ENCODE data around the gene KRT85.
A peak's percentile ranks its signal among the peaks of the same experiment; 100 is the strongest.
"Not testable (repeated sequence)": the region's sequence is repeated elsewhere in the genome, so short reads cannot be mapped to it uniquely, and the experiment has no call there.

The KRT85 gene

GRCh38 chr12:52366738-52367485 is at the start of gene KRT85:
KRT85 (minus strand) TSS chr12:52367481; CDS start chr12:52367405, 76 bp downstream.
- DNase-seq: no peak

DNA sequence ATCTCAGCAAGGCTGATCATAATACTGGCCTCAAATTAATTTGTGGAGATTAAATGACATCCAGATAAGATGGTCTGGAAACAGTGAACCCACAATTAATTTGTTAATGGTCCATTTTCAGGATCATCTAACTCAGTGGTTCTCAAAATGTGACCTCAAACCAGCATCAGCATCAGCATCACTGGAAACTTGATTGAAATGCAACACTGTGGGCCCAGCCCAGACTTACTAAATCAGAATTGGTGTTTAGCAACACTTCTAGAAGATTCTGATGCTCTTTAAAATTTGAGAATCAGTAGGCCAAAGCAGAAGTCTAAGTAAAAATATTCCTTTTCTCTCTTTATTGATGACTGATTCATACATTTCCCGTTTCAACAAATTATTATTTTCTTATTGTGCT is 49.5 kb upstream of the KRT85 start:
- DNase-seq: no peak

DNA sequence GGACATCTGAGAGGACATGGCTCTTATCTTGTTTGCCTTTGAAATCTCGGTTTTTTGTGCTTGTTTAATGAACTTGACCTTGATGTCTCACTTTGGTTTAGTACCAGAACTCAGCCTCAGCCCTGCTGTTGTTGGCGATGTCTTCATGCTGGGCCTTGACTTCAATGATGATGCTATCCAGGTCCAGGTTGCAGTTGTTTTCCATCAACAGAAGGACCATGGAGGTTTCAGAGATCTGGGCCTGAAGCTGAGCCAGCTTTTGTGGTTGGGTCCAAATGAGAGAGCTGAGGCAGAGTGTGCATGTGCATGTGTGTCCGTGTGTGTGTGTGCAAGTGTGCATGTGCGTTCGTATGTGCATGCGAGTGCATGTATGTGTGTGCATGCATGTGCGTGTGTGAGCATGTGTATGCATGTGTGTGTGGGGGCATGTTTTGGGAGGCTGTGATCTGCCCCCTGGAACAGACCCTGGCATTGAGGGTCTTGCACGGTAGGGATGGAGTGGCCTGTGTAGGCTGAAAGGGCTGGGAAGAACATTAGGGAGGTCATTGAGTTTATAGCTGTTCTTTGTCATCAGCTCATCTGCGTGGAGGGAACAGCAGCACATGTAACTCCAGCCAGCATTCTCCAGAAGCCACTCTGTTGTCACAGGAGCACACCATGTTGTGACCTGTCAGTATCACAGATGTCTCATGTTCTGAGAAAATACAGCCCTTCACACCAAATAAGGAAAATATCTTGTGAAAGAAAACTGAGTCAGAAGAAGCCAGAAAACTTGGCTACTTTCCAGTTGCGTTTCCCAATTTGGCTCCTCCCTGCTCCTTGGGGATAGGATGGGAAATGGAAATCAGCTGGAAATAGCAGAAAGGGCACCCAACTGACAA is 48.8 kb upstream of the KRT85 start:
- no peak for DNase-seq

DNA sequence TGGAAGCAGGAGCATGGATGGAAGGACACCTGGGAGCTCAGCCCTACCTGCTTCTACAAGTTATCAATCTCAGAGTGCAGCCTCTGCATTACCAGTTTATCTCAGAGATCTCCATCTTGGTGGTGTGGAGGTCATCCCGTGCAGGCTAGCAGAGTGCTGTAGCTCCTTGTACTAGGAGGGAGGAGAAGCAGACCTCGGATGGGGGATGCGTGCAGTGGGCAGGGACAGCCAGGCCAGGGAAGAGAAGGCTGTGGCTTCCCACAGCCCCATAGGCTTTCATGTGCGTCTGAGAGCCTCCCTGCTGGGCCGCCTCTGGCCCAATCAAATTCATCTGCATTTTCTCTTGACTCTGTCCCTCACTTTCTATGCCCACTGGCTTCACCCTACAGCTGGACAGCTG is 47.7 kb upstream of the KRT85 start:
- DNase-seq: no peak

- no peak for DNase-seq
Observed at GRCh38 chr12:52413782-52414345, 46.6 kb upstream of the KRT85 start.

- no peak for DNase-seq
Observed at GRCh38 chr12:52413202-52413601, 45.9 kb upstream of the KRT85 start.

GRCh38 chr12:52411815-52412214 is 44.5 kb upstream of the KRT85 start:
- no peak for DNase-seq

DNA sequence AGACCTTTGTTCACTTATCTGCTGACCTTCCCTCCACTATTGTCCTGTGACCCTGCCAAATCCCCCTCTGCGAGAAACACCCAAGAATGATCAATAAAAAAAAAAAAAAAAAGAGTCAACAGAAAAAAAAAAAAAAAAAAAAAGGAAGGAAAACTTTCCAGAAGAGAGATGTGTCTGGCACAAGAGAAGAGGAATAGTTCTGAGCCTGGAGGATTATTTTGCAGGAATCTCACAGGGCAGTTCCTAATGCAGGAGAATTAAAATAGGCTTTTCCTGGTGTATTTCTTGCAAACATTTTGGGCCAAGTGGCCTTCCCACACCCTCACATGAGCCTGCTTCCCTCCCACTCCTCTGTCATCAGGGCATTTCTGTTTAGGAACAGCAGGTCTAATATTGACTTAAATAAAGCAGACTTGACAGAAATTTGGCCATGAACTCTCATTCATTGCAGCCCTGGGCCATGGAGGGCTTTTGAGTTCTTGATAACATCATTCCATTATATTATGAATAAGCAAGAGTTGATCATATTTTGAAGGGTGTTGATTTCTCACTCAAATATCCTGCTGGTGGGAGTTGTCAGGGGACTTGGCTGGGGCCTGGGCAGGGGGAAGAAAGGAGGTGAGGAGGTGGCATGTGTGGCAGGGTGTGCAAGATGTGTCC is 43.4 kb upstream of the KRT85 start:
- DNase-seq: not testable (repeated sequence)

GRCh38 chr12:52407918-52408317 is 40.6 kb upstream of the KRT85 start:
- DNase-seq: no peak

- DNase-seq: no peak
Observed at GRCh38 chr12:52405922-52406385, 38.7 kb upstream of the KRT85 start, which contains the start of gene KRT82. KRT82 (minus strand) TSS chr12:52406335; CDS start chr12:52406277, 58 bp downstream.

GRCh38 chr12:52404951-52405350 is 37.7 kb upstream of the KRT85 start:
- DNase-seq: no peak

GRCh38 chr12:52403561-52403960 is 36.3 kb upstream of the KRT85 start:
- DNase-seq: no peak

GRCh38 chr12:52402873-52403540 is 35.7 kb upstream of the KRT85 start:
- DNase-seq: no peak

- DNase-seq: no peak
Observed at GRCh38 chr12:52402377-52402776, 35.1 kb upstream of the KRT85 start.

DNA sequence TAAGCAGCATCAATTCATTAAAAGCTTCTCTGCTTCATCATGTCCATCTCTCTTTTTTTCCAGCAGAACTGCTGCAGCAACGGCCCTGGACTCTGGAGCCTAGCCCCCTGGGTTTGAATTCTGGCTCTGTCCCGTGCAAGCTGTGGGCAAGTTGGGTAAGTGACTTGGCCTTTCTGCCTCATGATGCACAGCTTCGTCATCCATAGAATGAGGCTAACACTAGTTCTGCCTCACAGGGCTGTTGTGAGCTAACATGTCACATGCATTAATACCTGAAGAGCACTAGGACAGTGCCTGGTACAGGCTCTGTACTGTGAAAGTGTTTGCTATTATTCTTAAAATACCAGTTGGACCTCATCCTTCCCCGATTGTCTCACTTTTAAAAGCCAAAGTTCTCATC is 34.6 kb upstream of the KRT85 start:
- DNase-seq: no peak

- no peak for DNase-seq
Observed at GRCh38 chr12:52401526-52401925, 34.2 kb upstream of the KRT85 start.

- no peak for DNase-seq
Observed at GRCh38 chr12:52400906-52401305, 33.6 kb upstream of the KRT85 start.

DNA sequence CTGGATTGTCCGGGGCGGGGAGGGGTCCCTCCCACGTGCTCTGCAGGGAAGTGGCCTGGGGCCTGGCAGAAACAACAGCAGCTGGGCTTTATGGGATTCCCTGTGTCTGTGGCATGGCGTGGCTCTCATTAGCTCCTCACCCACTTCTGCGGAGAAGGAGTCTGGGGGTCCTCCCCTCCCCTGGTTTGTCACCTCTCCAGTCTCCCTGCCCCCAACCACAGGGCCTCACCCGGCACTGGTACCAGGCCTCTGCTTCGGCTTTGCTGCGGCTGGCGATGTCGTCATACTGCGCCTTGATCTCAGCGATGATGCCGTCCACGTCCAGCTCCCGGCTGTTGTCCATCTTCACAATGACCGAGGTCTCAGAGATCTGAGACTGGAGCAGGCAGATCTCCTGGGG is 32.5 kb upstream of the KRT85 start:
- no peak for DNase-seq

DNA sequence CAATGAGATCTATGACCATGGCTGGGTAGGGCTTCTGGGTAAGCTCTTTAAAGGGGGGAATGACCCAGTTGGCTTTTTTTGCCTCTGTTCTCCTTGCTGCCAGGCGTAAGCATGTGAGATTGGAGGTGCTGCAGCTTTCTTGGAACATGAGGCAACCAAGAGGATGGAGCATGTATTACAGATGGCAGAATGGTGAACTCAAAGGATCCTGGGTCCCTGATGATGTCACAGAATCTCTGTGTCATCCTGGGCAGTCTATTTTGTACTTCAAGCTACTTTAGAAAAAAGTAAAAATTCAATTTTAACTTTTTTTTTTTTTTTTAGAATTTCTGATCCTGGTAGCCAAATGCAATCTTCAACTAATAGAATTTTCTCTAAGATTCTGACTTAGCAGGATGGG is 30.9 kb upstream of the KRT85 start:
- no peak for DNase-seq

DNA sequence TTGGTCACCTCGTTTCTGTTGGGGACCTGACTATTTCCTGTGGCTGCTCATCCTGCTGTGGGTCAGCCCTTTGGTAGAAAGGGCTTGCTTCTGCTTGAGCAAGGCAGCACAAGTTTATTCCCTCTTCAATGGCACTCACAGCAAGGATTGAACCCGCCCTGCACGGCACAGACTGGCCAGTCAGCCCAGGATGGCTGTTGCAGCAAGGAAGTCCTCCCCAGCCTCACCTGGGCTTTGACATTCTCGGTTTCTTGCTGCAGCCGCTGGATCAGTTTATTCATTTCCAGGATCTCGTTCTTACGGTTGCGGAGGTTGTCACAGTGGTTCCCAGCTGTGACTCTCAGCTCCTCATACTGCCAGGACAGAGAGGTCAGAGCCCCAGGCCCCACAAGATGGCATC is 29.4 kb upstream of the KRT85 start:
- DNase-seq: no peak

DNA sequence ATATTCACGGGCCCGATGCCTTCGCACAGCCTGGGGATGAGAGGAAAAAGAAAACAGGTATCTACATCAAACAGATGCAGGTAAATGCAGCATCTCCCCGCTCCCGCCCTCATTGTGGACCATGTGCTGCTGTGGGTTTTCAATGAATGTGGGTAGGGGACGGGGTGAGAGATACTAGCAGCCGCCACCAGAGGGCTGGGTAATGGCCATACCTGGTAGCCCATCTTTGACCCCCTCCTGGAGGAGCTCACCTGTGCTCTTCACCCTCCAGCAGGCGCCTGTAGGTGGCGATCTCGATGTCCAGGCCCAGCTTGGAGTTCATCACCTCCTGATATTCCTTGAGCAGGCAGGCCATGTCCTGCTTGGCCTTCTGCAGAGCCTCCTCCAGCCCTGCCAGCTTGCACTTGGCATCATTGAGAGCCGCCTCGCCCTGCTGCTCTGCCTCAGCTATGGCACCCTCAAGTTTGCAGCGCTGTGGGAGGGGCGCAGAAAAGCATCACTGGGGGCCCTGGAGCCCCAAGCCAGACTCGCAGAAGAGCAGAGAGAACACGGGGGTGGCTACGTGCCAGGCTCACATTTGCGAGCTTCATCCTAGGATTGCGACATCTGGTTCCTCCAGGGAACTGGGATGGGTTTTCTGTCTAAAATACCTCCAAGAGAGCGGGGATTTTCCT is 28.6 kb upstream of the KRT85 start:
- peak; percentile 41 for DNase-seq
